Measurements from ENCODE around the gene FOXA3.
A peak's percentile ranks its signal among the peaks of the same experiment; 100 is the strongest.

Gene FOXA3

GRCh38 chr19:45862564-45863334 is 1.4 kb upstream of the FOXA3 start, which contains the start of gene SYMPK (continued):
- TF ChIP-seq KLF10 (tag by site-specific recombination; IDR thresholded peaks at IDR 0.05) (no peak; the same call in 1 of the 2 replicates), ZBTB44 (tag by site-specific recombination; IDR thresholded peaks at IDR 0.05) (no peak), ZFP37 (tag by site-specific recombination; IDR thresholded peaks at IDR 0.05) (peak; percentile 90), ZNF433 (tag by site-specific recombination; IDR thresholded peaks at IDR 0.05; ENCODE audit: low read depth) (no peak), ZNF560 (tag by site-specific recombination; IDR thresholded peaks at IDR 0.05; ENCODE audit: borderline replicate concordance) (no peak)

GRCh38 chr19:45863335-45863839 is 739 bp upstream of the FOXA3 start:
- ChIA-PET CTCF (interaction anchor here (0.6 to 6.6 kb wide), 11 partner anchors 18 to 369 kb away, joined by 3 to 91 read pairs (median 5); partner anchors contain the start of genes IRF2BP1 and MYPOP), POLR2A (interaction anchor here (0.6 to 3.7 kb wide), 19 partner anchors 10 to 737 kb away, joined by 3 to 39 read pairs (median 4); partner anchors contain the start of genes CALM3, CCDC61, CCDC8 and IRF2BP1)
- Histone ChIP-seq H3K36me3 (ENCODE audit: control insufficient read depth in 2 of 2, insufficient read depth in 1 of 2, low read length in 2 of 2) (peaks cover 16 to 35% of the 10 kb centered on the region in 2 experiments), H3K9me3 (ENCODE audit: control insufficient read depth, insufficient read depth, low read depth, low read length) (no peaks in the 10 kb centered on the region), H3K27ac (ENCODE audit: extremely low read depth, low read depth, low read length) (no peak overlapping the region), H3K4me1 (ENCODE audit: control insufficient read depth, insufficient read depth, low read length) (peaks cover 10% of the 10 kb centered on the region), H3K4me3 (ENCODE audit: low read depth, low read length) (peak overlapping the region; percentile 29)
- TF ChIP-seq ZNF785 (tag by site-specific recombination; IDR thresholded peaks at IDR 0.05) (peak; percentile 79), ZBTB17 (tag by site-specific recombination; IDR thresholded peaks at IDR 0.05) (peak; percentile 97), ZNF211 (tag by site-specific recombination; IDR thresholded peaks at IDR 0.05; ENCODE audit: low read depth) (0 out of 2 replicates have a peak, but pooled peaks have one; percentile 4), ZBTB7A (tag by site-specific recombination; IDR thresholded peaks at IDR 0.05; ENCODE audit: low read depth) (peak; percentile 13; the same call in 1 of the 2 replicates), INSM2 (tag by site-specific recombination; IDR thresholded peaks at IDR 0.05) (no peak), ZBTB21 (tag by site-specific recombination; IDR thresholded peaks at IDR 0.05) (no peak), HIC1 (tag by site-specific recombination; IDR thresholded peaks at IDR 0.05) (no peak), ZNF223 (tag by site-specific recombination; IDR thresholded peaks at IDR 0.05) (no peak), ZNF692 (tag by site-specific recombination; IDR thresholded peaks at IDR 0.05) (no peak), ZNF214 (tag by site-specific recombination; IDR thresholded peaks at IDR 0.05; ENCODE audit: borderline replicate concordance) (no peak), ZNF777 (tag by site-specific recombination; IDR thresholded peaks at IDR 0.05; ENCODE audit: borderline replicate concordance) (peak; percentile 60), ZBTB48 (tag by site-specific recombination; IDR thresholded peaks at IDR 0.05) (no peak), ZNF366 (tag by site-specific recombination; conservative IDR thresholded peaks at IDR 0.05) (0 out of 2 replicates have a peak, but pooled peaks have one; percentile 8), ZNF394 (tag by site-specific recombination; IDR thresholded peaks at IDR 0.05; ENCODE audit: borderline replicate concordance) (no peak), ZNF121 (tag by site-specific recombination; IDR thresholded peaks at IDR 0.05) (0 out of 2 replicates have a peak, but pooled peaks have one; percentile 42), ZNF791 (tag by site-specific recombination; IDR thresholded peaks at IDR 0.05) (no peak), PRDM2 (tag by site-specific recombination; IDR thresholded peaks at IDR 0.05; ENCODE audit: borderline replicate concordance) (no peak)

All from HEK293 (cell line).